OCI-LY3 (cell line): ENCODE results near the gene YAP1.

Experiments
- CTCF ChIP-seq: fragments of 200-600, 300-600 bp; sonication (generic); IDR thresholded peaks from 2 replicates; pipeline ENCODE4 v1.5.1; 2014; ENCODE audit warnings: antibody characterized with exemption, low read length, low read depth
- EZH2phosphoT487 ChIP-seq: fragments of 200-600 bp; shearing (Covaris generic); IDR thresholded peaks from 2 replicates; pipeline ENCODE4 v1.6.1; 2018; ENCODE audit warnings: antibody characterized with exemption, mixed run types, low read depth

GRCh38 chr11:102081313-102081712, 28.9 kb upstream of the YAP1 start:
- no peak for TF ChIP-seq CTCF
- TF ChIP-seq EZH2phosphoT487, result no peak
